Neutrophil (primary cell): ENCODE results near the gene SLC28A2.
A peak's percentile ranks its signal among the peaks of the same experiment; 100 is the strongest.

Source experiments
- H3K27ac ChIP-seq: fragments of 200-600 bp; sonication (generic); 2 replicates; pipeline ENCODE4 v1.5.1; 2016; ENCODE audit warnings: mild to moderate bottlenecking, moderate library complexity
- H3K27me3 ChIP-seq: fragments of 200-600 bp; sonication (generic); 2 replicates; pipeline ENCODE4 v1.6.0; 2016; ENCODE audit warnings: mild to moderate bottlenecking
- H3K36me3 ChIP-seq: fragments of 200-600 bp; sonication (generic); 2 replicates; pipeline ENCODE4 v1.5.1; 2017
- H3K4me1 ChIP-seq, 2 experiments: fragments of 200-600 bp in 1 of 2; sonication (generic) in 1 of 2; 1 replicate in 1 of 2; 2 replicates in 1 of 2; pipeline versions ENCODE4 v1.5.1 to v1.6.1; 2013 to 2016; ENCODE audit warnings: low read depth in 1 of 2, low read length in 1 of 2, mild to moderate bottlenecking in 1 of 2, moderate library complexity in 1 of 2; ENCODE audit not compliant: control insufficient read depth in 1 of 2, insufficient read depth in 1 of 2
- H3K4me3 ChIP-seq, 2 experiments: fragments of 200-600 bp in 1 of 2; sonication (generic) in 1 of 2; 1 replicate in 1 of 2; 2 replicates in 1 of 2; pipeline ENCODE4 v1.5.1; 2013 to 2016; ENCODE audit warnings: low read depth in 1 of 2, low read length in 1 of 2, mild to moderate bottlenecking in 1 of 2, moderate library complexity in 1 of 2
- H3K9me3 ChIP-seq: fragments of 200-600 bp; sonication (generic); 2 replicates; pipeline ENCODE4 v1.5.1; 2016
- CTCF ChIP-seq: fragments of 200-600 bp; sonication (generic); IDR thresholded peaks from 2 replicates; pipeline ENCODE4 v1.5.1; 2016; ENCODE audit warnings: antibody characterized with exemption

The SLC28A2 gene

GRCh38 chr15:45268135-45268534, 16.1 kb downstream of the SLC28A2 start:
- Histone ChIP-seq H3K27me3 (no peaks in the 10 kb centered on the region), H3K36me3 (no peaks in the 10 kb centered on the region), H3K4me1 (no peaks in the 10 kb centered on the region), H3K4me3 (no peak overlapping the region), H3K27ac (no peak overlapping the region), H3K9me3 (no peaks in the 10 kb centered on the region)
- no peak for TF ChIP-seq CTCF

GRCh38 chr15:45274636-45275380, 22.8 kb downstream of the SLC28A2 start:
- Histone ChIP-seq H3K27ac (no peak overlapping the region), H3K4me1 (peaks cover 7 to 15% of the 10 kb centered on the region in 2 experiments), H3K4me3 (no peak overlapping the region), H3K9me3 (no peaks in the 10 kb centered on the region), H3K36me3 (no peaks in the 10 kb centered on the region), H3K27me3 (no peaks in the 10 kb centered on the region)
- TF ChIP-seq CTCF = no peak

GRCh38 chr15:45276831-45277230, 24.8 kb downstream of the SLC28A2 start:
- no peaks in the 10 kb centered on the region for H3K9me3 ChIP-seq
- no peak for TF ChIP-seq CTCF
- no peaks in the 10 kb centered on the region for H3K36me3 ChIP-seq
- H3K4me1 ChIP-seq = peaks cover 7 to 16% of the 10 kb centered on the region in 2 experiments
- H3K27me3 ChIP-seq = peaks cover 4% of the 10 kb centered on the region
- no peak overlapping the region for H3K27ac ChIP-seq
- no peak overlapping the region for H3K4me3 ChIP-seq

- Histone ChIP-seq H3K4me3 (peak overlapping the region; percentile 49 to 57), H3K9me3 (no peaks in the 10 kb centered on the region), H3K27ac (peak overlapping the region; percentile 68), H3K27me3 (peaks cover 10% of the 10 kb centered on the region), H3K4me1 (peaks cover 7 to 16% of the 10 kb centered on the region in 2 experiments), H3K36me3 (no peaks in the 10 kb centered on the region)
- no peak for TF ChIP-seq CTCF
These were observed 27.1 kb downstream of the SLC28A2 start for GRCh38 chr15:45279024-45279698.

- no peaks in the 10 kb centered on the region for H3K9me3 ChIP-seq
- H3K4me3 ChIP-seq = no peak overlapping the region
- H3K27me3 ChIP-seq = peaks cover 25% of the 10 kb centered on the region
- H3K4me1 ChIP-seq = no peaks in the 10 kb centered on the region
- H3K27ac ChIP-seq = no peak overlapping the region
- no peaks in the 10 kb centered on the region for H3K36me3 ChIP-seq
- TF ChIP-seq CTCF = no peak
These were observed 33.4 kb downstream of the SLC28A2 start for GRCh38 chr15:45285413-45285812.
